SK-N-SH (cell line): Measurements from ENCODE around the gene MCC. TPM values are rescaled to one million over a fixed set of nuclear protein-coding genes. Genes with fewer than 3 reads are reported as not detected.

Experiments
- CTCF ChIA-PET: fragments of 300-600, 350-600 bp; formaldehyde crosslinking; extraction: SDS; loops from one replicate; lab custom pipeline; 2021; lab: Yijun Ruan, JAX
- POLR2A ChIA-PET: fragments of 350-600 bp; sonication (Branson Sonifier 250); formaldehyde crosslinking; extraction: SDS; loops from one replicate; lab custom pipeline; 2020; ENCODE audit warnings: antibody characterized with exemption, inconsistent platforms; lab: Yijun Ruan, JAX
- DNase-seq: peaks from one replicate; pipeline ENCODE4 v3.0.0; 2012
- H2AFZ ChIP-seq: fragments of 200-600 bp; sonication (generic); 2 replicates; pipeline ENCODE4 v1.8.1; 2016; ENCODE audit warnings: antibody characterized with exemption, mild to moderate bottlenecking, low read depth
- H3F3A ChIP-seq: fragments of 200-600 bp; sonication (generic); replicated peaks from 2 replicates; pipeline ENCODE3; 2016; ENCODE audit warnings: antibody characterized with exemption, mild to moderate bottlenecking; ENCODE audit not compliant: insufficient read depth
- H3K27ac ChIP-seq, 2 experiments: fragments of 200-500 bp in 1 of 2; fragments of 200-600 bp in 1 of 2; sonication (Bioruptor generic) in 1 of 2; sonication (generic), shearing (Covaris generic) in 1 of 2; 2 replicates each; pipeline versions ENCODE4 v1.5.1 to v1.6.1; 2014 to 2016; ENCODE audit warnings: low read depth in 2 of 2, inconsistent platforms in 1 of 2, low read length in 1 of 2, mild to moderate bottlenecking in 1 of 2, mixed read lengths in 1 of 2
- H3K27me3 ChIP-seq: fragments of 200-600 bp; sonication (generic), shearing (Covaris generic); 2 replicates; pipeline ENCODE4 v1.6.1; 2016; ENCODE audit warnings: mixed run types; ENCODE audit not compliant: insufficient read depth
- H3K36me3 ChIP-seq, 2 experiments: fragments of 200-500 bp in 1 of 2; fragments of 200-600 bp in 1 of 2; sonication (Bioruptor generic) in 1 of 2; sonication (generic) in 1 of 2; replicated peaks in 1 of 2; 2 replicates each; pipeline versions ENCODE3 to v1.5.1; 2014 to 2016; ENCODE audit warnings: low read length in 1 of 2, mild to moderate bottlenecking in 1 of 2; ENCODE audit not compliant: insufficient read depth in 2 of 2, control insufficient read depth in 1 of 2
- H3K4me1 ChIP-seq, 2 experiments: fragments of 200-500 bp in 1 of 2; fragments of 200-600 bp in 1 of 2; sonication (Bioruptor generic) in 1 of 2; sonication (generic), shearing (Covaris generic) in 1 of 2; 2 replicates each; pipeline versions ENCODE4 v1.5.1 to v1.6.1; 2014 to 2016; ENCODE audit warnings: low read depth in 1 of 2, low read length in 1 of 2, mixed run types in 1 of 2; ENCODE audit not compliant: insufficient read depth in 2 of 2, control insufficient read depth in 1 of 2
- H3K4me2 ChIP-seq: fragments of 200-600 bp; sonication (generic), shearing (Covaris generic); 2 replicates; pipeline ENCODE4 v1.6.1; 2017; ENCODE audit warnings: mixed run types
- H3K4me3 ChIP-seq, 2 experiments: fragments of 200-500 bp in 1 of 2; fragments of 200-600 bp in 1 of 2; sonication (Bioruptor generic) in 1 of 2; sonication (generic), shearing (Covaris generic) in 1 of 2; 2 replicates each; pipeline versions ENCODE4 v1.5.1 to v1.8.1; 2014 to 2016; ENCODE audit warnings: low read depth in 2 of 2, inconsistent platforms in 1 of 2, low read length in 1 of 2, mild to moderate bottlenecking in 1 of 2, mixed read lengths in 1 of 2, moderate library complexity in 1 of 2
- H3K79me2 ChIP-seq: fragments of 200-600 bp; sonication (generic); 2 replicates; pipeline ENCODE4 v1.8.1; 2017; ENCODE audit warnings: mild to moderate bottlenecking; ENCODE audit not compliant: insufficient read depth
- H3K9ac ChIP-seq: fragments of 200-600 bp; sonication (generic); 2 replicates; pipeline ENCODE4 v1.6.1; 2017; ENCODE audit warnings: mixed run types
- H3K9me2 ChIP-seq: fragments of 200-600 bp; sonication (generic); 2 replicates; pipeline ENCODE4 v1.6.1; 2017; ENCODE audit warnings: mixed run types
- H3K9me3 ChIP-seq: fragments of 200-600 bp; sonication (generic); 2 replicates; pipeline ENCODE4 v1.6.1; 2017; ENCODE audit warnings: mixed run types, mild to moderate bottlenecking, moderate library complexity
- H4K20me1 ChIP-seq: fragments of 200-600 bp; sonication (generic); 2 replicates; pipeline ENCODE4 v1.6.1; 2017; ENCODE audit warnings: mild to moderate bottlenecking, mixed run types; ENCODE audit not compliant: insufficient read depth
- ELF1 ChIP-seq: IDR thresholded peaks from 2 replicates; pipeline ENCODE4 v1.4.0; 2012
- EP300 ChIP-seq, 2 experiments: IDR thresholded peaks; 2 replicates each; pipeline versions ENCODE4 v1.4.0 to v1.6.1; 2012; ENCODE audit warnings: borderline replicate concordance in 1 of 2, low read depth in 1 of 2, low read length in 1 of 2
- GABPA ChIP-seq: IDR thresholded peaks from 2 replicates; pipeline ENCODE4 v1.4.0; 2012; ENCODE audit warnings: low read depth, mild to moderate bottlenecking
- GATA2 ChIP-seq: sonication (generic); formaldehyde crosslinking; IDR thresholded peaks from 2 replicates; pipeline ENCODE4 v1.5.0; 2020; ENCODE audit warnings: mild to moderate bottlenecking, missing genetic modification reagents
- MEF2A ChIP-seq: IDR thresholded peaks from 2 replicates; pipeline ENCODE4 v1.4.0; 2012; ENCODE audit warnings: low read depth, borderline replicate concordance
- NRF1 ChIP-seq: IDR thresholded peaks from 2 replicates; pipeline ENCODE4 v1.6.1; 2012; ENCODE audit warnings: low read depth, mild to moderate bottlenecking, low read length
- POLR2AphosphoS5 ChIP-seq: IDR thresholded peaks from 2 replicates; pipeline ENCODE4 v1.6.1; 2012; ENCODE audit warnings: low read depth, low read length
- RAD21 ChIP-seq: IDR thresholded peaks from 2 replicates; pipeline ENCODE4 v1.6.1; 2012; ENCODE audit warnings: mild to moderate bottlenecking, low read length
- RCOR1 ChIP-seq: fragments of 150-350 bp; IDR thresholded peaks from 2 replicates; pipeline ENCODE4 v1.6.1; 2017; ENCODE audit warnings: antibody characterized with exemption, low read length
- SMC3 ChIP-seq: IDR thresholded peaks from 2 replicates; pipeline ENCODE4 v1.6.1; 2012; ENCODE audit warnings: low read depth, low read length, improper control_type of control experiment
- TAF1 ChIP-seq: IDR thresholded peaks from 2 replicates; pipeline ENCODE4 v1.6.1; 2012; ENCODE audit warnings: low read depth, mild to moderate bottlenecking, low read length, moderate library complexity, borderline replicate concordance
- YY1 ChIP-seq: IDR thresholded peaks from 2 replicates; pipeline ENCODE4 v1.4.0; 2012; ENCODE audit warnings: low read depth, mild to moderate bottlenecking
- WGBS: methylation state at CpG from one replicate; pipeline ENCODE4 v1.1.6; 2017; ENCODE audit warnings: low lambda C conversion rate; 5-methylcytosine and 5-hydroxymethylcytosine counted together
- polyA plus RNA-seq, 3 experiments: library from polyadenylated mRNA; depleted of rRNA; stranded (reverse); fragments of >200 nt; gene quantifications; 2 replicates each; pipeline ENCODE4 v1.2.3, GENCODE V29; 2012
- TF ChIP-seq, protein P1 (sequence below): IDR thresholded peaks from 2 replicates; pipeline ENCODE4; 2012
- TF ChIP-seq, protein P2 (sequence below): IDR thresholded peaks from 2 replicates; pipeline ENCODE4 v1.4.0; 2012; ENCODE audit warnings: low read depth, borderline replicate concordance
- TF ChIP-seq, protein P3 (sequence below): IDR thresholded peaks from 2 replicates; pipeline ENCODE4 v1.4.0; 2012; ENCODE audit warnings: low read depth, borderline replicate concordance
- TF ChIP-seq, protein P4 (sequence below): IDR thresholded peaks from 2 replicates; pipeline ENCODE4 v1.6.1; 2012; ENCODE audit warnings: mild to moderate bottlenecking, low read depth, low read length, moderate library complexity

The MCC gene
- polyA plus RNA-seq, 1 of the 3 experiments (the other 2 are of a cell fraction), result 3.6 TPM

DNA sequence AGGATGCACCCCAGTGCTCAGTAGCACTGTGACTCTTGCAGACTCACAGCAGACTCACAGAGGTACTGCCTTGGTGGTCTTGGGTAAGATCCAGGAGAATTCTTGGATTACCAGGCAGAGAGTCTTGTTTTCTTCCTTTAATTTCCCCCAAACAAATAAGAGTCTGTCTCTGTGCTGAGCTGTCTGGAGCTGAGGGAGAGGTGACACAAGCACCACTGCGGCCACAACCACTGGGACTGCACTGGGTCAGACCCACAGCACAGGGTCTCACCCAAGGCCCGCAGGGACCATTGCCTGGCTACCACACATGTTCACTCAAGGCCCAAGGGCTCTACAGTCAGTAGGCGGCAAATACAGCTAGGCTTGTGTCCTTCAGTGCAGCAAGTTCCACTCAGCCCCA is 13.8 kb upstream of the MCC start:
- ChIA-PET CTCF (interaction anchor here (0.6 to 2.1 kb wide), 3 partner anchors 8 to 506 kb away, joined by 3 to 6 read pairs (median 3); no protein-coding TSS in a partner anchor), POLR2A (no interaction called here)
- WGBS, result 86% methylated on average over 2 of the region's 3 CpGs
- Histone ChIP-seq H3K4me1 (no peaks in the 10 kb centered on the region), H4K20me1 (no peaks in the 10 kb centered on the region), H3K4me3 (no peak overlapping the region), H3K4me2 (no peak overlapping the region), H3F3A (peaks cover 3% of the 10 kb centered on the region), H3K79me2 (no peaks in the 10 kb centered on the region), H3K27ac (no peak overlapping the region), H3K36me3 (no peaks in the 10 kb centered on the region), H2AFZ (no peak overlapping the region), H3K9me3 (no peaks in the 10 kb centered on the region), H3K9me2 (no peaks in the 10 kb centered on the region), H3K9ac (no peak overlapping the region), H3K27me3 (no peaks in the 10 kb centered on the region)
- no peak for TF ChIP-seq POLR2AphosphoS5
- no peak for TF ChIP-seq GATA2
- TF ChIP-seq RAD21, result no peak
- TF ChIP-seq, protein P1, sequence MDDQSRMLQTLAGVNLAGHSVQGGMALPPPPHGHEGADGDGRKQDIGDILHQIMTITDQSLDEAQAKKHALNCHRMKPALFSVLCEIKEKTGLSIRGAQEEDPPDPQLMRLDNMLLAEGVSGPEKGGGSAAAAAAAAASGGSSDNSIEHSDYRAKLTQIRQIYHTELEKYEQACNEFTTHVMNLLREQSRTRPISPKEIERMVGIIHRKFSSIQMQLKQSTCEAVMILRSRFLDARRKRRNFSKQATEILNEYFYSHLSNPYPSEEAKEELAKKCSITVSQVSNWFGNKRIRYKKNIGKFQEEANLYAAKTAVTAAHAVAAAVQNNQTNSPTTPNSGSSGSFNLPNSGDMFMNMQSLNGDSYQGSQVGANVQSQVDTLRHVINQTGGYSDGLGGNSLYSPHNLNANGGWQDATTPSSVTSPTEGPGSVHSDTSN, result no peak
- no peak for TF ChIP-seq EP300 (IDR thresholded peaks at IDR 0.05; ENCODE audit: borderline replicate concordance in 1 of 2, low read depth in 1 of 2, low read length in 1 of 2)
- TF ChIP-seq RCOR1, result no peak
- TF ChIP-seq, protein P2, sequence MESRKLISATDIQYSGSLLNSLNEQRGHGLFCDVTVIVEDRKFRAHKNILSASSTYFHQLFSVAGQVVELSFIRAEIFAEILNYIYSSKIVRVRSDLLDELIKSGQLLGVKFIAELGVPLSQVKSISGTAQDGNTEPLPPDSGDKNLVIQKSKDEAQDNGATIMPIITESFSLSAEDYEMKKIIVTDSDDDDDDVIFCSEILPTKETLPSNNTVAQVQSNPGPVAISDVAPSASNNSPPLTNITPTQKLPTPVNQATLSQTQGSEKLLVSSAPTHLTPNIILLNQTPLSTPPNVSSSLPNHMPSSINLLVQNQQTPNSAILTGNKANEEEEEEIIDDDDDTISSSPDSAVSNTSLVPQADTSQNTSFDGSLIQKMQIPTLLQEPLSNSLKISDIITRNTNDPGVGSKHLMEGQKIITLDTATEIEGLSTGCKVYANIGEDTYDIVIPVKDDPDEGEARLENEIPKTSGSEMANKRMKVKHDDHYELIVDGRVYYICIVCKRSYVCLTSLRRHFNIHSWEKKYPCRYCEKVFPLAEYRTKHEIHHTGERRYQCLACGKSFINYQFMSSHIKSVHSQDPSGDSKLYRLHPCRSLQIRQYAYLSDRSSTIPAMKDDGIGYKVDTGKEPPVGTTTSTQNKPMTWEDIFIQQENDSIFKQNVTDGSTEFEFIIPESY, result no peak
- TF ChIP-seq YY1, result no peak
- no peak for TF ChIP-seq NRF1
- no peak for TF ChIP-seq MEF2A
- TF ChIP-seq, protein P3, sequence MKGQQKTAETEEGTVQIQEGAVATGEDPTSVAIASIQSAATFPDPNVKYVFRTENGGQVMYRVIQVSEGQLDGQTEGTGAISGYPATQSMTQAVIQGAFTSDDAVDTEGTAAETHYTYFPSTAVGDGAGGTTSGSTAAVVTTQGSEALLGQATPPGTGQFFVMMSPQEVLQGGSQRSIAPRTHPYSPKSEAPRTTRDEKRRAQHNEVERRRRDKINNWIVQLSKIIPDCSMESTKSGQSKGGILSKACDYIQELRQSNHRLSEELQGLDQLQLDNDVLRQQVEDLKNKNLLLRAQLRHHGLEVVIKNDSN, result no peak
- TF ChIP-seq TAF1, result no peak
- TF ChIP-seq GABPA, result no peak
- no peak for TF ChIP-seq ELF1
- no peak for TF ChIP-seq SMC3
- TF ChIP-seq, protein P4, sequence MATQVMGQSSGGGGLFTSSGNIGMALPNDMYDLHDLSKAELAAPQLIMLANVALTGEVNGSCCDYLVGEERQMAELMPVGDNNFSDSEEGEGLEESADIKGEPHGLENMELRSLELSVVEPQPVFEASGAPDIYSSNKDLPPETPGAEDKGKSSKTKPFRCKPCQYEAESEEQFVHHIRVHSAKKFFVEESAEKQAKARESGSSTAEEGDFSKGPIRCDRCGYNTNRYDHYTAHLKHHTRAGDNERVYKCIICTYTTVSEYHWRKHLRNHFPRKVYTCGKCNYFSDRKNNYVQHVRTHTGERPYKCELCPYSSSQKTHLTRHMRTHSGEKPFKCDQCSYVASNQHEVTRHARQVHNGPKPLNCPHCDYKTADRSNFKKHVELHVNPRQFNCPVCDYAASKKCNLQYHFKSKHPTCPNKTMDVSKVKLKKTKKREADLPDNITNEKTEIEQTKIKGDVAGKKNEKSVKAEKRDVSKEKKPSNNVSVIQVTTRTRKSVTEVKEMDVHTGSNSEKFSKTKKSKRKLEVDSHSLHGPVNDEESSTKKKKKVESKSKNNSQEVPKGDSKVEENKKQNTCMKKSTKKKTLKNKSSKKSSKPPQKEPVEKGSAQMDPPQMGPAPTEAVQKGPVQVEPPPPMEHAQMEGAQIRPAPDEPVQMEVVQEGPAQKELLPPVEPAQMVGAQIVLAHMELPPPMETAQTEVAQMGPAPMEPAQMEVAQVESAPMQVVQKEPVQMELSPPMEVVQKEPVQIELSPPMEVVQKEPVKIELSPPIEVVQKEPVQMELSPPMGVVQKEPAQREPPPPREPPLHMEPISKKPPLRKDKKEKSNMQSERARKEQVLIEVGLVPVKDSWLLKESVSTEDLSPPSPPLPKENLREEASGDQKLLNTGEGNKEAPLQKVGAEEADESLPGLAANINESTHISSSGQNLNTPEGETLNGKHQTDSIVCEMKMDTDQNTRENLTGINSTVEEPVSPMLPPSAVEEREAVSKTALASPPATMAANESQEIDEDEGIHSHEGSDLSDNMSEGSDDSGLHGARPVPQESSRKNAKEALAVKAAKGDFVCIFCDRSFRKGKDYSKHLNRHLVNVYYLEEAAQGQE, result no peak
- DNase-seq, result no peak
